Heart right ventricle (tissue), 16 donors: ENCODE results near the gene CELA3B. TPM values are rescaled to one million over a fixed set of nuclear protein-coding genes. Genes with fewer than 3 reads are reported as not detected.
A peak's percentile ranks its signal among the peaks of the same experiment; 100 is the strongest.

Experiments used
- ATAC-seq, 8 donors: fragments of 200-7000 bp; cut with Tn5 transposase; one replicate each; pipeline ENCODE4 v1.9.1; 2020; ENCODE audit warnings: mild to moderate bottlenecking in 8 of 8, moderate library complexity in 8 of 8, moderate number of reproducible peaks in 1 of 8
- DNase-seq, 2 donors: peaks; one replicate each; pipeline ENCODE4 v3.0.0-alpha.2; 2020
- H3K27ac ChIP-seq, 10 donors: fragments of 200-600 bp; sonication (generic) in 2 of 10; one replicate each; pipeline versions ENCODE4 v1.5.0 to v1.8.0; 2020 to 2022; ENCODE audit warnings: mild to moderate bottlenecking in 3 of 10
- H3K27me3 ChIP-seq, 7 donors: fragments of 200-600 bp; one replicate each; pipeline ENCODE4 v1.8.0; 2021 to 2022; ENCODE audit warnings: mild to moderate bottlenecking in 2 of 7
- H3K36me3 ChIP-seq, 9 donors: fragments of 200-600 bp; sonication (generic) in 1 of 9; one replicate each; pipeline versions ENCODE4 v1.5.0 to v1.8.0; 2020 to 2022; ENCODE audit warnings: mild to moderate bottlenecking in 2 of 9
- H3K4me1 ChIP-seq, 9 donors: fragments of 200-600 bp; sonication (generic) in 1 of 9; one replicate each; pipeline versions ENCODE4 v1.5.0 to v1.8.0; 2020 to 2022; ENCODE audit warnings: mild to moderate bottlenecking in 4 of 9
- H3K4me3 ChIP-seq, 10 donors: fragments of 200-600 bp; sonication (generic) in 2 of 10; one replicate each; pipeline versions ENCODE4 v1.5.0 to v1.8.0; 2020 to 2022; ENCODE audit warnings: mild to moderate bottlenecking in 7 of 10, moderate library complexity in 2 of 10
- H3K9me3 ChIP-seq, 11 donors: fragments of 200-600 bp in 10 of 11; sonication (generic) in 2 of 11; one replicate each; pipeline versions ENCODE4 v1.5.0 to v1.8.0; 2013 to 2022; ENCODE audit warnings: mild to moderate bottlenecking in 2 of 11, control low read depth in 1 of 11, moderate library complexity in 1 of 11
- WGBS, 2 donors: extraction: QIAGEN DNeasy Blood & Tissue Kit; methylation state at CpG; one replicate each; pipeline ENCODE4 v1.1.7; 2013; ENCODE audit warnings: inconsistent platforms in 1 of 2; 5-methylcytosine and 5-hydroxymethylcytosine counted together
- intact Hi-C, 10 donors: fragments of 100-400 bp; cut with DNase I; formaldehyde crosslinking; loops; one replicate each; pipeline versions ENCODE4 v1.11.1 to v1.14.2; 2022
- polyA plus RNA-seq, 2 donors: library from polyadenylated mRNA; stranded (reverse); fragments of 200-250 nt; gene quantifications; one replicate each; pipeline ENCODE4 v1.2.3, GENCODE V29; 2013
- total RNA-seq, 10 donors: library from RNA; stranded (reverse); fragmentation: NEBNext Ultra II Directional in 3 of 10; extraction: Animal tissue kit (Norgen Biotek cat#: 25700) in 3 of 10; gene quantifications; one replicate each; pipeline versions ENCODE4 v1.2.1 to v1.2.4, GENCODE V29; 2021 to 2023
- TF ChIP-seq, protein P1 (sequence below), 9 donors: fragments of 200-600 bp; sonication (generic) in 2 of 9; IDR thresholded peaks; one replicate each; pipeline versions ENCODE4 v1.5.0 to v1.8.0; 2021 to 2022; ENCODE audit warnings: antibody characterized with exemption in 9 of 9, mild to moderate bottlenecking in 5 of 9, moderate library complexity in 1 of 9
- donor health status: Arrhythmogenic right ventricular cardiomyopathy.
- donor health status: ischemic (EF 13 %, LVEDD 7.1; RV severe dilation, severe dysfunction).
- donor health status: healthy with polysubstance abuse.
- donor health status: DM: no; HTN: yes; CAD: no.
- donor health status: DM: no; HTN: no; CAD: no.
- donor health status: ischemic (EF 25% LVEDD 6.9; RV normal size, moderate dysfunction).
- donor health status: ischemic (EF 25% LVEDD 5.7; RV mildly dilated, moderate dysfunction).
- donor health status: healthy.
- donor health status: DM: yes; HTN: yes; CAD: no.
- donor health status: Ischemic cardiomyopathy.
- donor health status: ischemic (EF 35%, LVEDD 5.7; RV mildly dilated, moderate dysfunction).
- donor health status: nonischemic (EF 11% LVEDD 7.7; RV severe dilation, severe dysfunction).
- donor health status: DM: yes; HTN: yes; CAD: no.
- donor health status: PGD.
- donor health status: ischemic (EF 29% LVEDD 5.4; RV normal size, mild dysfunction).
- donor health status: nonischemic (EF 23%, LVEDD 6.1; RV moderate dilation, normal function).

The CELA3B gene
- total and polyA plus RNA-seq, 12 donors = 0.13 to 2.5 (median 1.3) TPM; not detected in 4

- peak overlapping the region; percentile 75 to 90 (median 84) for H3K27ac ChIP-seq
- ATAC-seq (peak; percentile 53 to 86 (median 72)), DNase-seq (peak; percentile 85 to 92)
- peaks cover 32 to 89% (median 65%) of the 10 kb centered on the region in 9 donors for H3K4me1 ChIP-seq
- intact Hi-C loops = loop anchor here in 8 of 10 donors (2.0 to 5.0 kb wide), 5 partner anchors 27 to 41 kb away; no protein-coding TSS in a partner anchor
- H3K36me3 ChIP-seq = peaks cover 0 to 9% (median 0%) of the 10 kb centered on the region in 9 donors
- H3K27me3 ChIP-seq = peaks cover 0 to 9% (median 0%) of the 10 kb centered on the region in 7 donors
- 8 to 13% methylated on average over 37 to 69 of the region's 69 CpGs for WGBS, 2 donors
- peak overlapping the region in 9 of 10 donors; percentile 36 to 60 (median 50) for H3K4me3 ChIP-seq
- TF ChIP-seq, protein P1, sequence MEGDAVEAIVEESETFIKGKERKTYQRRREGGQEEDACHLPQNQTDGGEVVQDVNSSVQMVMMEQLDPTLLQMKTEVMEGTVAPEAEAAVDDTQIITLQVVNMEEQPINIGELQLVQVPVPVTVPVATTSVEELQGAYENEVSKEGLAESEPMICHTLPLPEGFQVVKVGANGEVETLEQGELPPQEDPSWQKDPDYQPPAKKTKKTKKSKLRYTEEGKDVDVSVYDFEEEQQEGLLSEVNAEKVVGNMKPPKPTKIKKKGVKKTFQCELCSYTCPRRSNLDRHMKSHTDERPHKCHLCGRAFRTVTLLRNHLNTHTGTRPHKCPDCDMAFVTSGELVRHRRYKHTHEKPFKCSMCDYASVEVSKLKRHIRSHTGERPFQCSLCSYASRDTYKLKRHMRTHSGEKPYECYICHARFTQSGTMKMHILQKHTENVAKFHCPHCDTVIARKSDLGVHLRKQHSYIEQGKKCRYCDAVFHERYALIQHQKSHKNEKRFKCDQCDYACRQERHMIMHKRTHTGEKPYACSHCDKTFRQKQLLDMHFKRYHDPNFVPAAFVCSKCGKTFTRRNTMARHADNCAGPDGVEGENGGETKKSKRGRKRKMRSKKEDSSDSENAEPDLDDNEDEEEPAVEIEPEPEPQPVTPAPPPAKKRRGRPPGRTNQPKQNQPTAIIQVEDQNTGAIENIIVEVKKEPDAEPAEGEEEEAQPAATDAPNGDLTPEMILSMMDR (IDR thresholded peaks at IDR 0.05) = no peak
- no peaks in the 10 kb centered on the region for H3K9me3 ChIP-seq
Observed at GRCh38 chr1:21937372-21938121, 39.3 kb upstream of the CELA3B start.

- WGBS, 2 donors = 38 to 45% methylated on average over 11 of the region's 11 CpGs
- peak overlapping the region in 1 of 10 donors; percentile 9 for H3K4me3 ChIP-seq
- DNase-seq (peak in 1 of 2 donors; percentile 16), ATAC-seq (peak in 5 of 8 donors; percentile 3 to 13 (median 4))
- TF ChIP-seq, protein P1 (IDR thresholded peaks at IDR 0.05) = no peak
- peaks cover 0 to 9% (median 0%) of the 10 kb centered on the region in 7 donors for H3K27me3 ChIP-seq
- H3K27ac ChIP-seq = peak overlapping the region; percentile 63 to 87 (median 83)
- no peaks in the 10 kb centered on the region for H3K9me3 ChIP-seq
- peaks cover 0 to 4% (median 0%) of the 10 kb centered on the region in 9 donors for H3K36me3 ChIP-seq
- intact Hi-C loops = loop anchor here in 8 of 10 donors (2.0 to 5.0 kb wide), 4 partner anchors 32 to 42 kb away; no protein-coding TSS in a partner anchor
- H3K4me1 ChIP-seq = peaks cover 18 to 89% (median 63%) of the 10 kb centered on the region in 9 donors
Observed at GRCh38 chr1:21938732-21939538, 37.9 kb upstream of the CELA3B start.

GRCh38 chr1:21939650-21940374 lies 37.0 kb upstream of the CELA3B start:
- Histone ChIP-seq H3K36me3 (peaks cover 0 to 4% (median 0%) of the 10 kb centered on the region in 9 donors), H3K27ac (peak overlapping the region; percentile 63 to 87 (median 83)), H3K27me3 (peaks cover 0 to 9% (median 0%) of the 10 kb centered on the region in 7 donors), H3K4me1 (peaks cover 16 to 89% (median 65%) of the 10 kb centered on the region in 9 donors), H3K9me3 (no peaks in the 10 kb centered on the region), H3K4me3 (no peak overlapping the region)
- DNase-seq (peak; percentile 88 to 91), ATAC-seq (peak; percentile 18 to 58 (median 44))
- TF ChIP-seq, protein P1 (IDR thresholded peaks at IDR 0.05) = peak; percentile 21 to 70 (median 46)
- 25 to 32% methylated on average over 9 of the region's 9 CpGs for WGBS, 2 donors
- intact Hi-C loops = loop anchor here in 8 of 10 donors (2.0 to 5.0 kb wide), 4 partner anchors 33 to 43 kb away; no protein-coding TSS in a partner anchor
